ENCODE data around the gene TLR5.
"Not testable (repeated sequence)": the region's sequence is repeated elsewhere in the genome, so short reads cannot be mapped to it uniquely, and the experiment has no call there.

The TLR5 gene

DNA sequence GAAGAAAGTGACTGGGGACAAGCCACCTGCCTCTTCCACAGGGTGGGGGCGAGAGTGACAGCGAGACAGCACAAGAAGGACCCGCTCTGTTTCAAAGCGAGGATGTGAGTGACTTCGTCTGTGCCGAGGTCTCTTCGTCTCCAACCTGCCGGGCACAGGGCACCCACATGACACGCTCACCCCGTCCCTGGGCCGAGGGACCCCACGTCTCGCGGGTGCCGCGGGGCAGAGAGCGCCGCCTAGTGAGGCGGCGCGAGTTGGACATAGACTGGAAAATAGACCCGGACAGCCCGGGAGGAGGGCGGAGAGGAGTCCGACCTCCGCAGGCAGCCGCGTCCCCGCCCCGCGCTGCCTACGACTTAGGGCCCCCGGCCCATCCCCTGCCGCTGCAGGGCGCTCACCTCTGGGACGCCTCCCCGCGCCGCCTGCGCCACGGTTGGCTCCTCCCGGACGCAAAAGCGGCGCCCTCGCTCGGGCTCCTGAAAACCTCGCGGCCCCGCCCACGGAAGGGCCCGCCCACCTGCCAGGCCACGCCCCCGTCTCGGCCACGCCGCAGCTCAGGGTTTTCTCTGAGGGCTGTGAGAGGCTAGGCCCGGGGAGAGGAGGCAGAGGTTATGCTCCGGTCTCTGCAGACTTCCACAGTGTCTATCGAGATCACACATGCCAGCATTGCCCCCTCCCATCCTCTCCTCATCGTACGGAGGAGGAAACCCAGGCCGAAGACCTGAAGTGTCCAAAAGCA is at the start of gene TLR5:
TLR5 (minus strand) TSS at position 454 of the 742 bp plus-strand sequence. CDS start 30,217 bp downstream, outside the sequence.
- peak; percentile 16 for DNase-seq

GRCh38 chr1:223189903-223190724 is 47.1 kb upstream of the TLR5 start:
- no peak for DNase-seq

GRCh38 chr1:223189525-223189902 is 46.5 kb upstream of the TLR5 start:
- DNase-seq = no peak

DNA sequence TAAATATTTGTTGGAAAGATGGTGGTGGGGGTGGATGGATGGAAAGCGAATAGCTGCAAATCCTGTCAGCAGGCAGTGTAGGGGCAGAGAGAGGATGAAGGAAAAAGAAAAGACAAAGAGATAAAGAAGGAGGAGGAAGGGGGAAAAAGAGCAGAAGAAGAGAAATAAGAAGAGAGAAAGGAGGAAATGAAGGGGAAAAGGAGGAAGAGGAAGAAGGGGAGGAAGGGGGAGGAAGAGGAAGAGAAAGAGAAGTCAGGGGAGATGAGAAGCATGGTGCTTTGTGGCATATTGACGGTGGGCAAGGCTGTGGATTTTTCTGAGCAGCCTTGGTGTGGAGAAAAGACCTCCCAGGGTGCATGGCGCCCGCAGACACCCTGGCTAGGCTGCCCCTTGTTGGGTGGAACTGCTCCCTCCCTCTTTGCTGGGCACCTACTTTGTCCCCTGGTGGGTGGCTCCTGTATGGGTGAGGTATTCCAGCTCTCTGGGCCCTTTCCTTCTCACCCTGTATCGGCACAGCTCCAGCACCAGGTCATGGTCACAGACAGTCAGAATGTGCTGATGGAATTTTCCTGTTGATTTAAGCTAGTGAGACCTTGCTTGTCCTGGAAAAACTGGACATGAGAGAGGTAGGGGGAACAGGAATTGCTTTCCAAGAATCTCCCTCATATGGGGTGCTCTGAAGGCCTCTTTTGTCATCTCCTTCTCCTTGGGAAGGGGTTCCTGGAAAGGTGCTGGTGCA is 45.7 kb upstream of the TLR5 start:
- DNase-seq = no peak

GRCh38 chr1:223186800-223187199 is 43.8 kb upstream of the TLR5 start:
- DNase-seq = no peak

GRCh38 chr1:223183268-223183862 is 40.3 kb upstream of the TLR5 start:
- DNase-seq = no peak

DNA sequence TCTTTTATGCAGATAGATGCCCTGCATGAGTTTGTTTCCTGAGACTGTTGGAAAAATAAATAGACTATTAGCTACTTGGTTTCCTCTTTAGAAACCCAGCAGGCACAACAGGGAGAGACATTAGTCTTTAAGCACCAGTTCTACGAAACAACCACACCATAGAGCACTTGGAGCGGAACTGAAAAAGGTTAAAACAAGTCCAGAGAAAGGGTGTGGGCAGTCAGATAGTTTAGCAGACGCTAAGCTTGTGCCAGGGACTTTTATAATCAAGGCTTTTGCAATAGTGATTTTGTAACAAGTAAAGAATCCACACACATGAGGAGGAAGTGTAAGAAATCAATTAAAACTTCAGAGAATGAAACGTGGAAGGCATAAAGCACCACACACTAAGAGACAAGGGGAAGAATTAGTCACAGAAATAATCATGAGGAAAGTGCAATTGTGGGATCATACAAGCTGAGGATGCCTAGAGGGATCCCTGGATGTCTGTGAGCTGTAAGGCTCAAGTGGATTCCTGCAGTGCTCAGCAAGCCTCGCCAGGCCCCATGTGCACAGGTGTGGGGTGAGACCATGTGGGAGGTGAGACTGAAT is 37.8 kb upstream of the TLR5 start:
- DNase-seq = no peak

DNA sequence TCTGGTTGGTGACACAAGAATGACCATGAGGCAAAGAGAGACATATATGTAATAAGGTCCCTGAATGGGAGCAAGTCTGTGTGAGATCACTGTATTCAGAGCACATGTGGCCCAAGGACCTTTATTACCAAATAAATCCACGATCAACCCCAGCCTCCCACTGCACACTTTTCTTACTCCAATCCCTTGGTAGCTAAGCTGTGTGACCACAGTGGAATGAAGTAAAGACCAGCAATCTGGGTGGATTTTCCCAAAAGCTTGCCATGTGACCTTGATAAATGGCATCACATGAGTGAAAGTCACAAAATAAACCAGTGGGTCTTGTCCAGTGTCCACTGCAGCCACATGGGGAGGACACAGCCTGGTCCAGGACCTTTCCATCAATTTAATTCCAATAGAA is 36.7 kb upstream of the TLR5 start:
- no peak for DNase-seq

GRCh38 chr1:223179280-223179679 is 36.2 kb upstream of the TLR5 start:
- DNase-seq = no peak

DNA sequence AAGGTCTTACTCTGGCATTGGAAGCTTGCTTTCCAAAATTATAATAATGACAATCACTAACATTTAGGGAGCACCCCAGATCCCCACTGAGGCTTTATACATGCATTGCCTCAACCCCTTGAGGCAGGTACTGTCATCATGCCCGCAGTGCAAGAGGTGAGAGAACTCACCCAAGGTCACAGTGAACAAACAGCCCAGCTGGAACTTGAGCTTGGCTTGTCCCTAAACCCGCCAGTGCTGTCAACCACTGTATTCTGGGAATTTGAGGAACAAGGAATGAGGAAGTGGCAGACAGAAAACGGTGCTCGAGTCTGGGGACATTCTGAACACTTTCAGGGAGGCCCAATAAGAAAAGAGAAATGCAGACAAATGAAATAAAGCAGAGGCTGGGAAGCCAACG is 34.6 kb upstream of the TLR5 start:
- no peak for DNase-seq

DNA sequence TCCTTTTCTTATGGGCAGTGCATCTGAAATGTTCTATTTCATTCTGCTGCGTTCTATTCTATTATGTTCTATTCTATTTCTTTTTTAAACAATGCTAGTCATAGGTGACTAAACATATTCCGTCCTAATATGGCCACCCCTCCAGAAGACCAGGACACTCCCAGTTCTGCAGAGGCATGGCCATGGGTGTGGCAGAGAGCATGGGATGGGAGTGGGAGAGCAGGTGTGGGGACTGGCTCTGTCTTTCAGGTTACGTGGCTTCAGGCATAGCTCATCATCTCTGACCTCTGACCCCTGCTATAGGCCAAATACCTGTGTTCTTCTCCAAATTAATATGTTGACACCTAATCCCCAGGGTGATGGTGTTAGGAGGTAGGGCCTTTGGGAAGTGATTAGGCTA is 33.4 kb upstream of the TLR5 start:
- no peak for DNase-seq

DNA sequence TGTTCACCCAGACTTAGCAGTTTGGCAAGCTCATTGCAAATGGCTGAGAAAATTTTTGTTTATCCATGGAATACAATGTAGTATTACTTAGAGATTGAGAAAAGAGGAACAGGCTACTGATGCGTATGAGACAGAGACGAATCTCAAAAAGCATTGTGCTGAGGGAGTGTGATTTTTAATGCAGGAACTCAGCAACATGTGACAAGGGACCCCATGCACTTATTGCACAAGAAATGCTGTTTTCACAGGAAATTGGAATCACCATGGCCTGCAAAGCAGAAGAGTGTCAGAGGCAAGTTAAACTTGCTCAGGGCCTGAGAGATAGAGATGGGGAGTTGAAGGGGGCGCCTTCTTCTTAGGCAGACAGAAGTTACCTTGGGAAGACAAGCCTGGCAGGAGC is 32.6 kb upstream of the TLR5 start:
- DNase-seq = no peak

GRCh38 chr1:223175032-223175431 is 32.0 kb upstream of the TLR5 start:
- no peak for DNase-seq

GRCh38 chr1:223169458-223169857 is 26.4 kb upstream of the TLR5 start:
- DNase-seq = not testable (repeated sequence)

DNA sequence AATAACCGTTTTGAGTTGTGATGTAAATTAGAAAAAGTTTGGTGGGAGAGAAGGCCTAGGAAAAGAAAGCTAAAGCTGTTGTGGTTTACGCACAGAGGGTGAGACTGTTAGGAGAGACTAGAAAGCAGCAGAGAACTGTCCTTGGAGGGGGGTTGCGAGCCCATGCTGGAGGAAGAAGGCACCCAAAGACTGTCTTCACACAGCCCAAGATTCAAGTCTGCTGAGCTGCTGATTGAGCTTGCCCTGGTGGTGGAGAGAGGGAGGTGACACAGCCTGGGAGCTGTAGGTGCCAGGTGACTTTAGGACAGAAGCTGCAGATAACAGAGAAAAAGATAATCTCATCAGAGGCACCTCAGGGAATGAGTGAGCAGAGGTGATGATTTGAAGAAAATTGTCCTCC is 18.3 kb upstream of the TLR5 start:
- no peak for DNase-seq

DNA sequence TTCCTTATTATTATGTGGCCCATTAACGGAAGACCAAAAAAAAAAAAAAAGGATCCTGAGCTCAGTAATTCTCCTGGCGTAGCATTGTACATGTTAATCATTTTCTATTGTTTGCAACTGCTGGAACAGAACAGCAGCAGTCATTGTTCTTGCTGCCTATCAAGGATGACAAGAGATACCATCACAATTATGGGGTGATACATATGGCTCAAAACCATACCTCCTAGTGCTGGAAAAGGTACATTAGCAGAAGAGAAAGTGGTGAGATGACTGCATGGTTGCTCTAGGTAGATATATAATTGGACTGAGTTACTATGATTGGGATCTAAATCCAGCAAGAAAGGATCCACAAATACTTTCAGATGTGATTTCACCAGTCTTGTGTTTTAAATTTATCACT is 13.3 kb upstream of the TLR5 start:
- DNase-seq = no peak

GRCh38 chr1:223155153-223155552 is 12.1 kb upstream of the TLR5 start:
- no peak for DNase-seq

- no peak for DNase-seq
Measured at GRCh38 chr1:223153177-223154119, 10.4 kb upstream of the TLR5 start.

- no peak for DNase-seq
Measured at GRCh38 chr1:223152399-223152798, 9.4 kb upstream of the TLR5 start.

- DNase-seq = no peak
Measured at GRCh38 chr1:223150443-223150842, 7.4 kb upstream of the TLR5 start.

- DNase-seq = no peak
Measured at GRCh38 chr1:223147873-223148272, 4.8 kb upstream of the TLR5 start.

- no peak for DNase-seq
Measured at GRCh38 chr1:223147409-223147808, 4.4 kb upstream of the TLR5 start.

Measured in amniotic stem cell (primary cell).